HEK293T (cell line): ENCODE measurements around the gene MANBA.
"Not testable (repeated sequence)": the region's sequence is repeated elsewhere in the genome, so short reads cannot be mapped to it uniquely, and the experiment has no call there.

Source experiments
- CTCF ChIA-PET: fragments of 350-600 bp; formaldehyde crosslinking; extraction: SDS; loops from one replicate; lab custom pipeline; 2021; ENCODE audit warnings: antibody characterized with exemption, inconsistent platforms; lab: Yijun Ruan, JAX
- POLR2A ChIA-PET: fragments of 350-600 bp; formaldehyde crosslinking; extraction: SDS; loops from one replicate; lab custom pipeline; 2020; ENCODE audit warnings: antibody characterized with exemption, inconsistent platforms; lab: Yijun Ruan, JAX
- DNase-seq: peaks from one replicate; pipeline ENCODE4 v3.0.0; 2012; ENCODE audit warnings: mixed read lengths; ENCODE audit errors: extremely low spot score
- ARNT ChIP-seq: fragments of 450-650 bp; IDR thresholded peaks from 2 replicates; pipeline ENCODE4 v1.6.1; 2017; ENCODE audit warnings: mild to moderate bottlenecking
- BHLHE40 ChIP-seq: fragments of 450-650 bp; IDR thresholded peaks from 2 replicates; pipeline ENCODE4 v1.6.1; 2016; ENCODE audit warnings: mild to moderate bottlenecking, moderate library complexity, borderline replicate concordance
- CTBP1 ChIP-seq: fragments of 450-650 bp; IDR thresholded peaks from 2 replicates; pipeline ENCODE4 v1.6.1; 2016; ENCODE audit warnings: borderline replicate concordance
- ELF4 ChIP-seq: fragments of 450-650 bp; IDR thresholded peaks from 2 replicates; pipeline ENCODE4 v1.6.1; 2017; ENCODE audit warnings: antibody characterized with exemption
- FOXA1 ChIP-seq: fragments of 450-650 bp; IDR thresholded peaks from 2 replicates; pipeline ENCODE4 v1.6.1; 2016; ENCODE audit warnings: mild to moderate bottlenecking
- FOXK2 ChIP-seq: fragments of 450-650 bp; IDR thresholded peaks from 2 replicates; pipeline ENCODE4 v1.6.1; 2016; ENCODE audit warnings: mild to moderate bottlenecking
- FOXM1 ChIP-seq: fragments of 450-650 bp; IDR thresholded peaks from 2 replicates; pipeline ENCODE4 v1.6.1; 2017; ENCODE audit warnings: mild to moderate bottlenecking, borderline replicate concordance
- HDGF ChIP-seq: fragments of 450-650 bp; IDR thresholded peaks from 2 replicates; pipeline ENCODE4 v1.6.1; 2017; ENCODE audit warnings: antibody characterized with exemption, borderline replicate concordance
- L3MBTL2 ChIP-seq: fragments of 450-650 bp; conservative IDR thresholded peaks from 2 replicates; pipeline ENCODE4 v1.6.1; 2016; ENCODE audit warnings: mild to moderate bottlenecking
- LEF1 ChIP-seq: fragments of 450-650 bp; IDR thresholded peaks from 2 replicates; pipeline ENCODE4 v1.6.1; 2017; ENCODE audit warnings: mild to moderate bottlenecking, borderline replicate concordance
- NFRKB ChIP-seq: fragments of 450-650 bp; IDR thresholded peaks from 2 replicates; pipeline ENCODE4 v1.6.1; 2016; ENCODE audit warnings: mild to moderate bottlenecking, moderate library complexity
- PKNOX1 ChIP-seq: fragments of 450-650 bp; IDR thresholded peaks from 2 replicates; pipeline ENCODE4 v1.6.1; 2016
- SP1 ChIP-seq: fragments of 450-650 bp; IDR thresholded peaks from 2 replicates; pipeline ENCODE4 v1.6.1; 2017
- SUZ12 ChIP-seq: fragments of 450-650 bp; IDR thresholded peaks from 2 replicates; pipeline ENCODE4 v1.6.1; 2016; ENCODE audit warnings: mild to moderate bottlenecking
- TARDBP ChIP-seq: fragments of 450-650 bp; IDR thresholded peaks from 2 replicates; pipeline ENCODE4 v1.6.1; 2016
- ZNF384 ChIP-seq: fragments of 450-650 bp; IDR thresholded peaks from 2 replicates; pipeline ENCODE4 v1.6.1; 2016

Gene MANBA

GRCh38 chr4:102722740-102723139 lies 38.0 kb downstream of the MANBA start:
- ChIA-PET POLR2A (no interaction called here), CTCF (no interaction called here)
- DNase-seq = no peak
- TF ChIP-seq FOXA1 = no peak
- no peak for TF ChIP-seq PKNOX1
- no peak for TF ChIP-seq SUZ12
- TF ChIP-seq FOXM1 = no peak
- TF ChIP-seq HDGF = no peak
- TF ChIP-seq ELF4 = no peak

- POLR2A ChIA-PET, CTCF ChIA-PET, DNase-seq: not testable (repeated sequence)
Observed at GRCh38 chr4:102718833-102719575, 41.8 kb downstream of the MANBA start.

GRCh38 chr4:102717448-102718092 lies 43.2 kb downstream of the MANBA start:
- POLR2A ChIA-PET = interaction anchor here (1.0 to 1.1 kb wide), 2 partner anchors 110 to 151 kb away, joined by 3 read pairs; partner anchors contain the start of genes CISD2 and UBE2D3
- CTCF ChIA-PET = interaction anchor here (1.6 kb wide), 1 partner anchor 97 kb away, joined by 3 read pairs; no protein-coding TSS in a partner anchor
- DNase-seq = no peak
- TF ChIP-seq TARDBP (no peak), ARNT (no peak), LEF1 (no peak), FOXM1 (no peak), NFRKB (no peak), ELF4 (no peak)

GRCh38 chr4:102715057-102715456 lies 45.7 kb downstream of the MANBA start:
- CTCF ChIA-PET = interaction anchor here (0.7 kb wide), 1 partner anchor 53 kb away, joined by 4 read pairs; no protein-coding TSS in a partner anchor
- no peak for DNase-seq
- POLR2A ChIA-PET = interaction anchor here (1.4 to 2.2 kb wide), 2 partner anchors 111 to 113 kb away, joined by 3 to 7 read pairs; partner anchors contain the start of gene UBE2D3
- no peak for TF ChIP-seq ZNF384
- TF ChIP-seq FOXM1 = no peak
- no peak for TF ChIP-seq L3MBTL2
- no peak for TF ChIP-seq PKNOX1
- TF ChIP-seq FOXK2 = no peak
- no peak for TF ChIP-seq TARDBP
- TF ChIP-seq SUZ12 = no peak
- no peak for TF ChIP-seq FOXA1
- TF ChIP-seq HDGF = no peak
- no peak for TF ChIP-seq CTBP1
- no peak for TF ChIP-seq ELF4
- TF ChIP-seq SP1 = no peak
- TF ChIP-seq NFRKB = no peak
- TF ChIP-seq LEF1 = no peak
- TF ChIP-seq ARNT = no peak
- TF ChIP-seq BHLHE40 = no peak

- DNase-seq, CTCF ChIA-PET, POLR2A ChIA-PET: not testable (repeated sequence)
Observed at GRCh38 chr4:102713774-102714173, 47.0 kb downstream of the MANBA start.

GRCh38 chr4:102713096-102713495 lies 47.7 kb downstream of the MANBA start:
- no peak for DNase-seq
- POLR2A ChIA-PET = interaction anchor here (0.7 kb wide), 1 partner anchor 48 kb away, joined by 3 read pairs; the partner anchor contains the start of gene MANBA
- no peak for TF ChIP-seq BHLHE40
- TF ChIP-seq HDGF = no peak
- no peak for TF ChIP-seq ELF4
- no peak for TF ChIP-seq CTBP1
- TF ChIP-seq LEF1 = no peak
- no peak for TF ChIP-seq L3MBTL2
- CTCF ChIA-PET = no interaction called here

GRCh38 chr4:102710986-102711385 lies 49.8 kb downstream of the MANBA start:
- ChIA-PET POLR2A (no interaction called here), CTCF (interaction anchor here (0.8 kb wide), 1 partner anchor 54 kb away, joined by 4 read pairs; no protein-coding TSS in a partner anchor)
- TF ChIP-seq PKNOX1 = no peak
- no peak for TF ChIP-seq FOXK2
- no peak for TF ChIP-seq CTBP1
- TF ChIP-seq ZNF384 = no peak
- no peak for TF ChIP-seq ELF4
- no peak for TF ChIP-seq ARNT
- TF ChIP-seq NFRKB = no peak
- no peak for TF ChIP-seq BHLHE40
- TF ChIP-seq SUZ12 = no peak
- no peak for TF ChIP-seq FOXM1
- no peak for TF ChIP-seq HDGF
- TF ChIP-seq LEF1 = no peak
- TF ChIP-seq SP1 = no peak
- TF ChIP-seq FOXA1 = no peak
- no peak for TF ChIP-seq L3MBTL2
- no peak for TF ChIP-seq TARDBP
- no peak for DNase-seq

GRCh38 chr4:102709060-102709459 lies 51.7 kb downstream of the MANBA start:
- POLR2A ChIA-PET, CTCF ChIA-PET: not testable (repeated sequence)

More at GRCh38 chr4:102709060-102709459, 51.7 kb downstream of the MANBA start:
- not testable (repeated sequence) for DNase-seq
